CD4-positive, alpha-beta memory T cell (primary cell): ENCODE measurements around the gene SLC4A5. TPM values are rescaled to one million over a fixed set of nuclear protein-coding genes. Genes with fewer than 3 reads are reported as not detected.

Source experiments
- CTCF ChIA-PET: fragments of 350-600 bp; sonication (Branson Sonifier 250); formaldehyde crosslinking; loops from one replicate; lab custom pipeline; 2021; ENCODE audit warnings: inconsistent platforms; ENCODE audit not compliant: partially characterized antibody; lab: Charles Lee
- POLR2A ChIA-PET: fragments of 350-600 bp; sonication (Branson Sonifier 250); formaldehyde crosslinking; loops from one replicate; lab custom pipeline; 2021; ENCODE audit not compliant: partially characterized antibody; lab: Charles Lee
- DNase-seq, 5 donors: peaks; one replicate each; pipeline versions ENCODE4 v3.0.0 to v3.0.0-alpha.2; 2020 to 2022; ENCODE audit warnings: mixed read lengths in 1 of 5
- H3K27ac ChIP-seq: one replicate; pipeline ENCODE4 v1.7.0; 2013; ENCODE audit warnings: low read depth, low read length
- H3K27me3 ChIP-seq: 2 replicates; pipeline ENCODE4 v1.7.0; 2013; ENCODE audit warnings: mild to moderate bottlenecking, low read length, moderate library complexity; ENCODE audit not compliant: insufficient read depth
- H3K36me3 ChIP-seq: 2 replicates; pipeline ENCODE4 v1.7.0; 2013; ENCODE audit warnings: mild to moderate bottlenecking, low read length, moderate library complexity; ENCODE audit not compliant: insufficient read depth
- H3K4me1 ChIP-seq: 2 replicates; pipeline ENCODE4 v1.7.0; 2013; ENCODE audit warnings: mild to moderate bottlenecking, low read length, moderate library complexity; ENCODE audit not compliant: insufficient read depth
- H3K4me3 ChIP-seq, 2 donors: one replicate each; pipeline ENCODE4 v1.7.0; 2013; ENCODE audit warnings: low read length in 2 of 2, mild to moderate bottlenecking in 1 of 2
- H3K9me3 ChIP-seq, 2 donors: one replicate each; pipeline ENCODE4 v1.7.0; 2013; ENCODE audit warnings: low read length in 2 of 2, control low read depth in 1 of 2; ENCODE audit not compliant: control insufficient read depth in 1 of 2
- H3K27ac Mint-ChIP-seq, 7 donors: one replicate each; pipeline ENCODE4 v1.8.0; 2020 to 2021; ENCODE audit warnings: mixed read lengths in 7 of 7, mild to moderate bottlenecking in 6 of 7, inconsistent platforms in 3 of 7, moderate library complexity in 3 of 7
- H3K27me3 Mint-ChIP-seq, 2 donors: one replicate each; pipeline ENCODE4 v1.8.0; 2020 to 2021; ENCODE audit warnings: mixed read lengths in 2 of 2
- H3K36me3 Mint-ChIP-seq, 2 donors: one replicate each; pipeline ENCODE4 v1.8.0; 2020 to 2021; ENCODE audit warnings: mixed read lengths in 2 of 2, inconsistent platforms in 1 of 2, mild to moderate bottlenecking in 1 of 2
- H3K4me1 Mint-ChIP-seq, 4 donors: one replicate each; pipeline ENCODE4 v1.8.0; 2020 to 2021; ENCODE audit warnings: mixed read lengths in 4 of 4, mild to moderate bottlenecking in 1 of 4
- H3K4me3 Mint-ChIP-seq, 8 donors: one replicate each; pipeline ENCODE4 v1.8.0; 2020 to 2021; ENCODE audit warnings: mixed read lengths in 8 of 8, mild to moderate bottlenecking in 7 of 8, moderate library complexity in 6 of 8, inconsistent platforms in 3 of 8
- H3K9me3 Mint-ChIP-seq, 8 donors: one replicate each; pipeline ENCODE4 v1.8.0; 2020 to 2021; ENCODE audit warnings: mixed read lengths in 8 of 8, mild to moderate bottlenecking in 5 of 8, inconsistent platforms in 3 of 8, moderate library complexity in 1 of 8
- intact Hi-C: fragments of 100-400 bp; cut with micrococcal nuclease; formaldehyde crosslinking; loops from one replicate; pipeline ENCODE4 v1.15.1; 2023
- polyA plus RNA-seq, 2 donors: library from polyadenylated mRNA; unstranded; fragments of 300-500 nt; fragmentation: Illumina TruSeq; gene quantifications; one replicate each; pipeline ENCODE4 v1.2.3, GENCODE V29; 2021
- total RNA-seq, 2 experiments: library from RNA; stranded (reverse); gene quantifications; one replicate each; pipeline ENCODE4 v1.2.3, GENCODE V29; 2021

SLC4A5 gene
- total and polyA plus RNA-seq, 4 experiments from 2014 or later: 0.25 to 11.5 (median 7.2) TPM

GRCh38 chr2:74264281-74264680, 78.9 kb downstream of the SLC4A5 start:
- Mint-ChIP-seq H3K9me3 (no peaks in the 10 kb centered on the region), H3K36me3 (peaks cover 11 to 35% of the 10 kb centered on the region in 2 donors), H3K27ac (peak overlapping the region in 1 of 7 donors; percentile 37), H3K4me1 (peaks cover 9 to 17% (median 14%) of the 10 kb centered on the region in 4 donors), H3K27me3 (no peaks in the 10 kb centered on the region), H3K4me3 (no peak overlapping the region)
- DNase-seq: no peak
- intact Hi-C loops: no loop called here
- CTCF ChIA-PET: interaction anchor here (1.3 to 10.9 kb wide), 3 partner anchors 13 to 72 kb away, joined by 3 to 153 read pairs (median 3); no protein-coding TSS in a partner anchor
- H3K27me3 ChIP-seq: no peaks in the 10 kb centered on the region
- H3K4me3 ChIP-seq: no peak overlapping the region
- peaks cover 20% of the 10 kb centered on the region for H3K4me1 ChIP-seq
- H3K9me3 ChIP-seq: no peaks in the 10 kb centered on the region
- POLR2A ChIA-PET: no interaction called here
- H3K36me3 ChIP-seq: no peaks in the 10 kb centered on the region
- H3K27ac ChIP-seq: no peak overlapping the region

GRCh38 chr2:74262681-74263080, 80.5 kb downstream of the SLC4A5 start:
- Mint-ChIP-seq H3K9me3 (no peaks in the 10 kb centered on the region), H3K27me3 (no peaks in the 10 kb centered on the region), H3K36me3 (peaks cover 12 to 33% of the 10 kb centered on the region in 2 donors), H3K4me3 (no peak overlapping the region), H3K27ac (peak overlapping the region in 1 of 7 donors; percentile 9), H3K4me1 (peaks cover 9 to 17% (median 10%) of the 10 kb centered on the region in 4 donors)
- Histone ChIP-seq H3K27me3 (no peaks in the 10 kb centered on the region), H3K4me1 (peaks cover 14% of the 10 kb centered on the region), H3K27ac (no peak overlapping the region), H3K4me3 (no peak overlapping the region), H3K9me3 (no peaks in the 10 kb centered on the region), H3K36me3 (no peaks in the 10 kb centered on the region)
- ChIA-PET POLR2A (no interaction called here), CTCF (interaction anchor here (1.5 kb wide), 1 partner anchor 84 kb away, joined by 3 read pairs; the partner anchor contains the start of gene MOB1A)
- DNase-seq: no peak
- intact Hi-C loops: no loop called here

- peaks cover 1% of the 10 kb centered on the region for H3K4me1 ChIP-seq
- no peaks in the 10 kb centered on the region for H3K27me3 ChIP-seq
- Mint-ChIP-seq H3K4me1 (peaks cover 0 to 7% (median under 1%) of the 10 kb centered on the region in 4 donors), H3K4me3 (no peak overlapping the region), H3K36me3 (peaks cover 12 to 36% of the 10 kb centered on the region in 2 donors), H3K9me3 (no peaks in the 10 kb centered on the region), H3K27me3 (no peaks in the 10 kb centered on the region), H3K27ac (peak overlapping the region in 1 of 7 donors; percentile 53)
- DNase-seq: no peak
- H3K36me3 ChIP-seq: no peaks in the 10 kb centered on the region
- CTCF ChIA-PET: interaction anchor here (1.5 to 2.8 kb wide), 3 partner anchors 12 to 83 kb away, joined by 3 to 12 read pairs (median 5); partner anchors contain the start of gene MOB1A
- H3K4me3 ChIP-seq: no peak overlapping the region
- POLR2A ChIA-PET: no interaction called here
- H3K27ac ChIP-seq: no peak overlapping the region
- no peaks in the 10 kb centered on the region for H3K9me3 ChIP-seq
- intact Hi-C loops: no loop called here
Measured at GRCh38 chr2:74261204-74261864, 81.9 kb downstream of the SLC4A5 start.

GRCh38 chr2:74260495-74260894, 82.7 kb downstream of the SLC4A5 start:
- POLR2A ChIA-PET: no interaction called here
- no peaks in the 10 kb centered on the region for H3K4me1 Mint-ChIP-seq
- H3K4me3 ChIP-seq: no peak overlapping the region
- CTCF ChIA-PET: interaction anchor here (1.8 to 2.8 kb wide), 2 partner anchors 11 to 74 kb away, joined by 5 to 12 read pairs; no protein-coding TSS in a partner anchor
- no peaks in the 10 kb centered on the region for H3K27me3 ChIP-seq
- no peaks in the 10 kb centered on the region for H3K36me3 ChIP-seq
- H3K4me3 Mint-ChIP-seq: no peak overlapping the region
- peak overlapping the region in 5 of 7 donors; percentile 30 to 77 (median 43) for H3K27ac Mint-ChIP-seq
- H3K9me3 Mint-ChIP-seq: no peaks in the 10 kb centered on the region
- H3K27me3 Mint-ChIP-seq: no peaks in the 10 kb centered on the region
- H3K9me3 ChIP-seq: no peaks in the 10 kb centered on the region
- no peak for DNase-seq
- no peak overlapping the region for H3K27ac ChIP-seq
- no peaks in the 10 kb centered on the region for H3K4me1 ChIP-seq
- H3K36me3 Mint-ChIP-seq: peaks cover 12 to 40% of the 10 kb centered on the region in 2 donors
- intact Hi-C loops: no loop called here

- H3K4me1 ChIP-seq: no peaks in the 10 kb centered on the region
- Mint-ChIP-seq H3K27ac (peak overlapping the region in 1 of 7 donors; percentile 27), H3K4me3 (no peak overlapping the region), H3K9me3 (no peaks in the 10 kb centered on the region), H3K27me3 (no peaks in the 10 kb centered on the region), H3K36me3 (peaks cover 12 to 35% of the 10 kb centered on the region in 2 donors), H3K4me1 (no peaks in the 10 kb centered on the region)
- POLR2A ChIA-PET: interaction anchor here (1.1 kb wide), 1 partner anchor 82 kb away, joined by 3 read pairs; no protein-coding TSS in a partner anchor
- no peak overlapping the region for H3K4me3 ChIP-seq
- H3K27ac ChIP-seq: no peak overlapping the region
- no peaks in the 10 kb centered on the region for H3K36me3 ChIP-seq
- CTCF ChIA-PET: interaction anchor here (1.8 to 2.8 kb wide), 2 partner anchors 10 to 75 kb away, joined by 5 to 12 read pairs; no protein-coding TSS in a partner anchor
- intact Hi-C loops: loop anchor here (10.0 kb wide), 1 partner anchor 435 kb away; the partner anchor contains the start of gene STAMBP
- no peak for DNase-seq
- no peaks in the 10 kb centered on the region for H3K9me3 ChIP-seq
- H3K27me3 ChIP-seq: no peaks in the 10 kb centered on the region
Measured at GRCh38 chr2:74259733-74260132, 83.5 kb downstream of the SLC4A5 start.

- Mint-ChIP-seq H3K4me3 (no peak overlapping the region), H3K36me3 (peaks cover 15 to 34% of the 10 kb centered on the region in 2 donors), H3K9me3 (no peaks in the 10 kb centered on the region), H3K27me3 (no peaks in the 10 kb centered on the region), H3K4me1 (peaks cover 0 to under 1% (median 0%) of the 10 kb centered on the region in 4 donors), H3K27ac (peak overlapping the region in 1 of 7 donors; percentile 27)
- no peaks in the 10 kb centered on the region for H3K27me3 ChIP-seq
- no peaks in the 10 kb centered on the region for H3K4me1 ChIP-seq
- intact Hi-C loops: loop anchor here (10.0 kb wide), 1 partner anchor 434 kb away; the partner anchor contains the start of gene STAMBP
- no peak for DNase-seq
- no peak overlapping the region for H3K4me3 ChIP-seq
- H3K36me3 ChIP-seq: no peaks in the 10 kb centered on the region
- POLR2A ChIA-PET: interaction anchor here (1.1 kb wide), 1 partner anchor 81 kb away, joined by 3 read pairs; no protein-coding TSS in a partner anchor
- CTCF ChIA-PET: interaction anchor here (1.1 to 2.8 kb wide), 4 partner anchors 9 to 76 kb away, joined by 5 to 12 read pairs (median 8); no protein-coding TSS in a partner anchor
- H3K9me3 ChIP-seq: no peaks in the 10 kb centered on the region
- no peak overlapping the region for H3K27ac ChIP-seq
Measured at GRCh38 chr2:74259191-74259590, 84.0 kb downstream of the SLC4A5 start.

GRCh38 chr2:74255660-74256213, 87.5 kb downstream of the SLC4A5 start:
- H3K27ac ChIP-seq: no peak overlapping the region
- POLR2A ChIA-PET: no interaction called here
- Mint-ChIP-seq H3K4me3 (no peak overlapping the region), H3K27ac (no peak overlapping the region), H3K4me1 (peaks cover 0 to 1% (median under 1%) of the 10 kb centered on the region in 4 donors), H3K9me3 (no peaks in the 10 kb centered on the region), H3K36me3 (peaks cover 11 to 24% of the 10 kb centered on the region in 2 donors), H3K27me3 (no peaks in the 10 kb centered on the region)
- no peaks in the 10 kb centered on the region for H3K4me1 ChIP-seq
- intact Hi-C loops: loop anchor here (10.0 kb wide), 1 partner anchor 431 kb away; the partner anchor contains the start of gene STAMBP
- CTCF ChIA-PET: no interaction called here
- H3K9me3 ChIP-seq: no peaks in the 10 kb centered on the region
- no peaks in the 10 kb centered on the region for H3K27me3 ChIP-seq
- DNase-seq: no peak
- no peaks in the 10 kb centered on the region for H3K36me3 ChIP-seq
- no peak overlapping the region for H3K4me3 ChIP-seq
